Neural cell (in vitro differentiated cells): Measurements from ENCODE around the gene TIRAP. TPM values are rescaled to one million over a fixed set of nuclear protein-coding genes. Genes with fewer than 3 reads are reported as not detected.

Experiments
- H2AFZ ChIP-seq: fragments of 200-600, 300-800 bp; sonication (generic), shearing (Covaris generic); 2 replicates; pipeline ENCODE4 v1.6.0; 2014; ENCODE audit warnings: low read depth, mild to moderate bottlenecking, antibody characterized with exemption, low read length, moderate library complexity
- H3F3A ChIP-seq: fragments of 200-600 bp; shearing (Covaris generic); 2 replicates; pipeline ENCODE4 v1.6.1; 2016; ENCODE audit warnings: mild to moderate bottlenecking, moderate library complexity, mixed read lengths, antibody characterized with exemption, low read length; ENCODE audit not compliant: insufficient read depth, poor library complexity, severe bottlenecking
- H3K27ac ChIP-seq: fragments of 200-600, 300-800 bp; sonication (generic), shearing (Covaris generic); 2 replicates; pipeline ENCODE4 v1.5.1; 2014; ENCODE audit warnings: mild to moderate bottlenecking, low read length, moderate library complexity
- H3K27me3 ChIP-seq: fragments of 300-800, 200-600 bp; sonication (generic), shearing (Covaris generic); 2 replicates; pipeline ENCODE4 v1.6.0; 2014; ENCODE audit warnings: mild to moderate bottlenecking, low read depth, low read length, moderate library complexity; ENCODE audit not compliant: insufficient read depth
- H3K36me3 ChIP-seq: fragments of 300-800, 200-600 bp; sonication (generic), shearing (Covaris generic); 2 replicates; pipeline ENCODE4 v1.5.1; 2014; ENCODE audit warnings: mild to moderate bottlenecking, antibody characterized with exemption, low read length, moderate library complexity; ENCODE audit not compliant: insufficient read depth
- H3K4me2 ChIP-seq: fragments of 300-800, 200-600 bp; sonication (generic), shearing (Covaris generic); 2 replicates; pipeline ENCODE4 v1.6.0; 2014; ENCODE audit warnings: mild to moderate bottlenecking, low read length
- H3K4me3 ChIP-seq: fragments of 300-800, 200-600 bp; sonication (generic), shearing (Covaris generic); 2 replicates; pipeline ENCODE4 v1.5.1; 2014; ENCODE audit warnings: mild to moderate bottlenecking, low read length, moderate library complexity
- H3K79me2 ChIP-seq: fragments of 200-600 bp; shearing (Covaris generic); replicated peaks from 2 replicates; pipeline ENCODE4 v1.6.0; 2014; ENCODE audit warnings: mild to moderate bottlenecking, low read length, moderate library complexity; ENCODE audit not compliant: insufficient read depth
- H3K9ac ChIP-seq: fragments of 300-800, 200-600 bp; sonication (generic), shearing (Covaris generic); 2 replicates; pipeline ENCODE4 v1.6.1; 2016; ENCODE audit warnings: mild to moderate bottlenecking, low read length, mixed read lengths
- H3K9me2 ChIP-seq: fragments of 200-600 bp; shearing (Covaris generic); 2 replicates; pipeline ENCODE4 v1.6.1; 2016; ENCODE audit warnings: mild to moderate bottlenecking, low read length, mixed read lengths; ENCODE audit not compliant: insufficient read depth
- H3K9me3 ChIP-seq: fragments of 200-600, 300-800 bp; sonication (generic), shearing (Covaris generic); 2 replicates; pipeline ENCODE4 v1.6.1; 2016; ENCODE audit warnings: mild to moderate bottlenecking, mixed run types, low read length, moderate library complexity, mixed read lengths
- H4K20me1 ChIP-seq: fragments of 200-600 bp; shearing (Covaris generic); 2 replicates; pipeline ENCODE4 v1.6.1; 2016; ENCODE audit warnings: mild to moderate bottlenecking, mixed run types; ENCODE audit not compliant: insufficient read depth
- CTCF ChIP-seq: fragments of 450-650 bp; IDR thresholded peaks from 2 replicates; pipeline ENCODE4 v1.5.1; 2014; ENCODE audit warnings: antibody characterized with exemption, mild to moderate bottlenecking, moderate library complexity; ENCODE audit not compliant: poor library complexity, severe bottlenecking
- EP300 ChIP-seq: fragments of 450-650 bp; conservative IDR thresholded peaks from 2 replicates; pipeline ENCODE4 v1.6.1; 2014; ENCODE audit warnings: antibody characterized with exemption, mild to moderate bottlenecking, moderate library complexity; ENCODE audit not compliant: poor library complexity, severe bottlenecking
- EZH2 ChIP-seq: fragments of 200-600, 300-800 bp; shearing (Covaris generic), sonication (generic); IDR thresholded peaks from 2 replicates; pipeline ENCODE4 v1.6.1; 2014; ENCODE audit warnings: antibody characterized with exemption, low read length, borderline replicate concordance, mild to moderate bottlenecking; ENCODE audit not compliant: insufficient read depth, poor library complexity, severe bottlenecking
- MXI1 ChIP-seq: fragments of 450-650 bp; conservative IDR thresholded peaks from 2 replicates; pipeline ENCODE4 v1.6.1; 2014; ENCODE audit warnings: antibody characterized with exemption, mild to moderate bottlenecking; ENCODE audit not compliant: poor library complexity, severe bottlenecking
- POLR2AphosphoS5 ChIP-seq: IDR thresholded peaks from 2 replicates; pipeline ENCODE4 v1.6.1; 2012
- RAD21 ChIP-seq: fragments of 450-650 bp; conservative IDR thresholded peaks from 2 replicates; pipeline ENCODE4 v1.6.1; 2014; ENCODE audit warnings: antibody characterized with exemption, mild to moderate bottlenecking, moderate library complexity
- SMC3 ChIP-seq: fragments of 450-650 bp; conservative IDR thresholded peaks from 2 replicates; pipeline ENCODE4 v1.6.1; 2014; ENCODE audit warnings: antibody characterized with exemption, mild to moderate bottlenecking, moderate library complexity; ENCODE audit not compliant: poor library complexity
- TAF1 ChIP-seq: IDR thresholded peaks from 2 replicates; pipeline ENCODE4 v1.6.1; 2012; ENCODE audit warnings: low read depth
- polyA plus RNA-seq: library from polyadenylated mRNA; depleted of rRNA; stranded (reverse); fragments of >200 nt; gene quantifications from 2 replicates; pipeline ENCODE4 v1.2.3, GENCODE V29; 2014
- TF ChIP-seq, protein P1 (sequence below): IDR thresholded peaks from 2 replicates; pipeline ENCODE4 v1.6.1; 2012; ENCODE audit warnings: borderline replicate concordance

The TIRAP gene
- polyA plus RNA-seq, 1 donor from 2014 or later, result 3.6 TPM

GRCh38 chr11:126336138-126336541, 53.2 kb downstream of the TIRAP start:
- no peaks in the 10 kb centered on the region for H3K9me2 ChIP-seq
- TF ChIP-seq EP300 (no peak), RAD21 (no peak), MXI1 (no peak)
- TF ChIP-seq, protein P1, sequence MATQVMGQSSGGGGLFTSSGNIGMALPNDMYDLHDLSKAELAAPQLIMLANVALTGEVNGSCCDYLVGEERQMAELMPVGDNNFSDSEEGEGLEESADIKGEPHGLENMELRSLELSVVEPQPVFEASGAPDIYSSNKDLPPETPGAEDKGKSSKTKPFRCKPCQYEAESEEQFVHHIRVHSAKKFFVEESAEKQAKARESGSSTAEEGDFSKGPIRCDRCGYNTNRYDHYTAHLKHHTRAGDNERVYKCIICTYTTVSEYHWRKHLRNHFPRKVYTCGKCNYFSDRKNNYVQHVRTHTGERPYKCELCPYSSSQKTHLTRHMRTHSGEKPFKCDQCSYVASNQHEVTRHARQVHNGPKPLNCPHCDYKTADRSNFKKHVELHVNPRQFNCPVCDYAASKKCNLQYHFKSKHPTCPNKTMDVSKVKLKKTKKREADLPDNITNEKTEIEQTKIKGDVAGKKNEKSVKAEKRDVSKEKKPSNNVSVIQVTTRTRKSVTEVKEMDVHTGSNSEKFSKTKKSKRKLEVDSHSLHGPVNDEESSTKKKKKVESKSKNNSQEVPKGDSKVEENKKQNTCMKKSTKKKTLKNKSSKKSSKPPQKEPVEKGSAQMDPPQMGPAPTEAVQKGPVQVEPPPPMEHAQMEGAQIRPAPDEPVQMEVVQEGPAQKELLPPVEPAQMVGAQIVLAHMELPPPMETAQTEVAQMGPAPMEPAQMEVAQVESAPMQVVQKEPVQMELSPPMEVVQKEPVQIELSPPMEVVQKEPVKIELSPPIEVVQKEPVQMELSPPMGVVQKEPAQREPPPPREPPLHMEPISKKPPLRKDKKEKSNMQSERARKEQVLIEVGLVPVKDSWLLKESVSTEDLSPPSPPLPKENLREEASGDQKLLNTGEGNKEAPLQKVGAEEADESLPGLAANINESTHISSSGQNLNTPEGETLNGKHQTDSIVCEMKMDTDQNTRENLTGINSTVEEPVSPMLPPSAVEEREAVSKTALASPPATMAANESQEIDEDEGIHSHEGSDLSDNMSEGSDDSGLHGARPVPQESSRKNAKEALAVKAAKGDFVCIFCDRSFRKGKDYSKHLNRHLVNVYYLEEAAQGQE, result no peak
- H3K27ac ChIP-seq, result no peak overlapping the region
- H3K27me3 ChIP-seq, result no peaks in the 10 kb centered on the region
- H3K4me3 ChIP-seq, result no peak overlapping the region
- no peaks in the 10 kb centered on the region for H3K79me2 ChIP-seq
- no peak overlapping the region for H3K9ac ChIP-seq
- H4K20me1 ChIP-seq, result no peaks in the 10 kb centered on the region
- no peak overlapping the region for H3K4me2 ChIP-seq
- no peaks in the 10 kb centered on the region for H3K9me3 ChIP-seq
- no peak overlapping the region for H2AFZ ChIP-seq
- no peaks in the 10 kb centered on the region for H3K36me3 ChIP-seq
- no peaks in the 10 kb centered on the region for H3F3A ChIP-seq

GRCh38 chr11:126336671-126337101, 53.8 kb downstream of the TIRAP start:
- TF ChIP-seq, protein P1, result no peak
- no peak for TF ChIP-seq MXI1
- no peak for TF ChIP-seq POLR2AphosphoS5
- TF ChIP-seq RAD21, result no peak
- TF ChIP-seq EP300, result no peak
- TF ChIP-seq CTCF, result no peak
- no peak for TF ChIP-seq TAF1
- no peak for TF ChIP-seq EZH2
- no peak for TF ChIP-seq SMC3

More at GRCh38 chr11:126336671-126337101, 53.8 kb downstream of the TIRAP start:
- Histone ChIP-seq H4K20me1 (no peaks in the 10 kb centered on the region), H3K4me2 (no peak overlapping the region), H3K36me3 (no peaks in the 10 kb centered on the region), H3F3A (no peaks in the 10 kb centered on the region), H3K27ac (no peak overlapping the region), H3K9ac (no peak overlapping the region), H3K4me3 (no peak overlapping the region), H3K79me2 (no peaks in the 10 kb centered on the region), H3K27me3 (no peaks in the 10 kb centered on the region), H3K9me2 (no peaks in the 10 kb centered on the region), H2AFZ (no peak overlapping the region), H3K9me3 (no peaks in the 10 kb centered on the region)
